ENCODE measurements around the gene NHSL2. TPM values are rescaled to one million over a fixed set of nuclear protein-coding genes. Genes with fewer than 3 reads are reported as not detected.
"Not testable (repeated sequence)": the region's sequence is repeated elsewhere in the genome, so short reads cannot be mapped to it uniquely, and the experiment has no call there.

Gene NHSL2
- total RNA-seq, 2 experiments from 2014 or later = 0.58 to 0.88 TPM

GRCh38 chrX:72165551-72165950 lies 254.9 kb downstream of the NHSL2 start:
- H3K9me3 Mint-ChIP-seq = no peaks in the 10 kb centered on the region
- H3K27ac Mint-ChIP-seq = no peak overlapping the region
- TF ChIP-seq CTCF (IDR thresholded peaks at IDR 0.05) = no peak
- no peaks in the 10 kb centered on the region for H3K36me3 Mint-ChIP-seq (ENCODE audit: low read depth)
- peaks cover 5% of the 10 kb centered on the region for H3K4me1 Mint-ChIP-seq (ENCODE audit: low read depth)
- ChIA-PET POLR2A (no interaction called here), CTCF (no interaction called here)
- DNase-seq (no peak), ATAC-seq (no peak)
- intact Hi-C loops (cut with micrococcal nuclease) = loop anchor here (10.0 kb wide), 1 partner anchor 61 kb away; no protein-coding TSS in a partner anchor
- no peak overlapping the region for H3K4me3 Mint-ChIP-seq
- no peaks in the 10 kb centered on the region for H3K27me3 Mint-ChIP-seq

GRCh38 chrX:72169008-72169728 lies 258.5 kb downstream of the NHSL2 start:
- peak overlapping the region; percentile 65 for H3K4me3 Mint-ChIP-seq
- CTCF ChIA-PET = no interaction called here
- no peaks in the 10 kb centered on the region for H3K27me3 Mint-ChIP-seq
- TF ChIP-seq CTCF (IDR thresholded peaks at IDR 0.05) = no peak
- H3K4me1 Mint-ChIP-seq (ENCODE audit: low read depth) = peaks cover 5% of the 10 kb centered on the region
- DNase-seq = peak; percentile 45
- peak; percentile 89 for ATAC-seq
- no peaks in the 10 kb centered on the region for H3K36me3 Mint-ChIP-seq (ENCODE audit: low read depth)
- peak overlapping the region; percentile 89 for H3K27ac Mint-ChIP-seq
- POLR2A ChIA-PET = interaction anchor here (0.8 kb wide), 1 partner anchor 1302 kb away, joined by 5 read pairs; no protein-coding TSS in a partner anchor
- no peaks in the 10 kb centered on the region for H3K9me3 Mint-ChIP-seq
- intact Hi-C loops (cut with micrococcal nuclease) = loop anchor here (10.0 kb wide), 1 partner anchor 64 kb away; no protein-coding TSS in a partner anchor

GRCh38 chrX:72176289-72176688 lies 265.6 kb downstream of the NHSL2 start:
- H3K9me3 Mint-ChIP-seq; H3K4me3 Mint-ChIP-seq; CTCF ChIA-PET; H3K27ac Mint-ChIP-seq; intact Hi-C loops (cut with micrococcal nuclease); H3K27me3 Mint-ChIP-seq; POLR2A ChIA-PET; DNase-seq; H3K4me1 Mint-ChIP-seq (ENCODE audit: low read depth); H3K36me3 Mint-ChIP-seq (ENCODE audit: low read depth); ATAC-seq: not testable (repeated sequence)

GRCh38 chrX:72176981-72177380 lies 266.3 kb downstream of the NHSL2 start:
- CTCF ChIA-PET = no interaction called here
- H3K27ac Mint-ChIP-seq = no peak overlapping the region

GRCh38 chrX:72180539-72180938 lies 269.9 kb downstream of the NHSL2 start:
- peaks cover 8% of the 10 kb centered on the region for H3K4me1 Mint-ChIP-seq (ENCODE audit: low read depth)
- ChIA-PET POLR2A (interaction anchor here (0.8 to 1.6 kb wide), 4 partner anchors 51 to 96 kb away, joined by 3 to 7 read pairs (median 4); no protein-coding TSS in a partner anchor), CTCF (interaction anchor here (1.0 to 1.6 kb wide), 3 partner anchors 49 to 96 kb away, joined by 3 to 6 read pairs (median 6); partner anchors contain the start of genes RPS4X and RTL5)
- no peak for DNase-seq
- H3K4me3 Mint-ChIP-seq = no peak overlapping the region
- H3K27ac Mint-ChIP-seq = no peak overlapping the region
- H3K27me3 Mint-ChIP-seq = no peaks in the 10 kb centered on the region
- H3K9me3 Mint-ChIP-seq = no peaks in the 10 kb centered on the region
- intact Hi-C loops (cut with micrococcal nuclease) = no loop called here
- TF ChIP-seq CTCF (IDR thresholded peaks at IDR 0.05) = no peak
- peaks cover 3% of the 10 kb centered on the region for H3K36me3 Mint-ChIP-seq (ENCODE audit: low read depth)
- ATAC-seq = no peak

More at GRCh38 chrX:72176981-72177380, 266.3 kb downstream of the NHSL2 start:
- no peak for TF ChIP-seq CTCF (IDR thresholded peaks at IDR 0.05)
- no peaks in the 10 kb centered on the region for H3K27me3 Mint-ChIP-seq
- H3K4me3 Mint-ChIP-seq = no peak overlapping the region
- no peaks in the 10 kb centered on the region for H3K36me3 Mint-ChIP-seq (ENCODE audit: low read depth)
- peaks cover 8% of the 10 kb centered on the region for H3K4me1 Mint-ChIP-seq (ENCODE audit: low read depth)
- ATAC-seq = no peak
- POLR2A ChIA-PET = no interaction called here
- no peaks in the 10 kb centered on the region for H3K9me3 Mint-ChIP-seq
- intact Hi-C loops (cut with micrococcal nuclease) = no loop called here
- DNase-seq = no peak
